Liver (tissue), 3 donors: Measurements from ENCODE around the gene IFT52.

Experiments used
- CTCF ChIP-seq: fragments of 150-350 bp; IDR thresholded peaks from 2 replicates; pipeline ENCODE4 v1.5.1; 2017; ENCODE audit warnings: improper control_type of control experiment, low read depth, low read length; ENCODE audit not compliant: missing input control
- EGR1 ChIP-seq, 2 donors: IDR thresholded peaks; 2 replicates each; pipeline ENCODE4 v1.6.1; 2016 to 2018; ENCODE audit warnings: antibody characterized with exemption in 2 of 2, low read depth in 2 of 2
- FOXA1 ChIP-seq: IDR thresholded peaks from 2 replicates; pipeline ENCODE4 v1.6.1; 2016; ENCODE audit warnings: antibody characterized with exemption
- MAX ChIP-seq: IDR thresholded peaks from 2 replicates; pipeline ENCODE4 v1.6.1; 2016; ENCODE audit warnings: antibody characterized with exemption
- SP1 ChIP-seq: IDR thresholded peaks from 2 replicates; pipeline ENCODE4 v1.6.1; 2018; ENCODE audit warnings: antibody characterized with exemption, mild to moderate bottlenecking
- TF ChIP-seq, protein P1 (sequence below): IDR thresholded peaks from 2 replicates; pipeline ENCODE4 v1.6.1; 2016; ENCODE audit warnings: antibody characterized with exemption, mild to moderate bottlenecking
- donor health status: healthy.
- donor health status: healthy.

DNA sequence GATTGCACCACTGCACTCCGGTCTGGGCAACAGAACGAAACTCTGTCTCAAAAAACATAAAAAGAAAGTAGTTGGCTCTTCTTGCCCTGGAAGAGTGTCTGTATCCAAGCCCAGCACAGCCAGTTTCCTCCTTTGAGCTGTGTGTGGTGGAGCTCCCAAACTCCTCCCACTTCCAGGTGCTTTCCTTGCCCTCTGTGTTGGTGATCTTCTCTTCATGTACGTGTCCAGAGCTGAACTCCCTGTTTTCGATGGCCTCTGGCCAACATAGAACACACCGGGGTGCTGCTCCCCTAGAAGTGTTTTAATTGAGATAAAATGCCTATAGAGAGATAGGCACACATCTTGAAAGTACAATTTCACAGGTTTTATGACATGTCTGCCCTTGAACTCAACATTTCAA lies 48.6 kb upstream of the IFT52 start:
- TF ChIP-seq CTCF (no peak), FOXA1 (no peak), SP1 (no peak), MAX (no peak), EGR1 (IDR thresholded peaks at IDR 0.05; ENCODE audit: low read depth in 2 of 2) (no peak)
- TF ChIP-seq, protein P1, sequence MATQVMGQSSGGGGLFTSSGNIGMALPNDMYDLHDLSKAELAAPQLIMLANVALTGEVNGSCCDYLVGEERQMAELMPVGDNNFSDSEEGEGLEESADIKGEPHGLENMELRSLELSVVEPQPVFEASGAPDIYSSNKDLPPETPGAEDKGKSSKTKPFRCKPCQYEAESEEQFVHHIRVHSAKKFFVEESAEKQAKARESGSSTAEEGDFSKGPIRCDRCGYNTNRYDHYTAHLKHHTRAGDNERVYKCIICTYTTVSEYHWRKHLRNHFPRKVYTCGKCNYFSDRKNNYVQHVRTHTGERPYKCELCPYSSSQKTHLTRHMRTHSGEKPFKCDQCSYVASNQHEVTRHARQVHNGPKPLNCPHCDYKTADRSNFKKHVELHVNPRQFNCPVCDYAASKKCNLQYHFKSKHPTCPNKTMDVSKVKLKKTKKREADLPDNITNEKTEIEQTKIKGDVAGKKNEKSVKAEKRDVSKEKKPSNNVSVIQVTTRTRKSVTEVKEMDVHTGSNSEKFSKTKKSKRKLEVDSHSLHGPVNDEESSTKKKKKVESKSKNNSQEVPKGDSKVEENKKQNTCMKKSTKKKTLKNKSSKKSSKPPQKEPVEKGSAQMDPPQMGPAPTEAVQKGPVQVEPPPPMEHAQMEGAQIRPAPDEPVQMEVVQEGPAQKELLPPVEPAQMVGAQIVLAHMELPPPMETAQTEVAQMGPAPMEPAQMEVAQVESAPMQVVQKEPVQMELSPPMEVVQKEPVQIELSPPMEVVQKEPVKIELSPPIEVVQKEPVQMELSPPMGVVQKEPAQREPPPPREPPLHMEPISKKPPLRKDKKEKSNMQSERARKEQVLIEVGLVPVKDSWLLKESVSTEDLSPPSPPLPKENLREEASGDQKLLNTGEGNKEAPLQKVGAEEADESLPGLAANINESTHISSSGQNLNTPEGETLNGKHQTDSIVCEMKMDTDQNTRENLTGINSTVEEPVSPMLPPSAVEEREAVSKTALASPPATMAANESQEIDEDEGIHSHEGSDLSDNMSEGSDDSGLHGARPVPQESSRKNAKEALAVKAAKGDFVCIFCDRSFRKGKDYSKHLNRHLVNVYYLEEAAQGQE: no peak
